Measurements from ENCODE around the gene GMPR.

GMPR gene

DNA sequence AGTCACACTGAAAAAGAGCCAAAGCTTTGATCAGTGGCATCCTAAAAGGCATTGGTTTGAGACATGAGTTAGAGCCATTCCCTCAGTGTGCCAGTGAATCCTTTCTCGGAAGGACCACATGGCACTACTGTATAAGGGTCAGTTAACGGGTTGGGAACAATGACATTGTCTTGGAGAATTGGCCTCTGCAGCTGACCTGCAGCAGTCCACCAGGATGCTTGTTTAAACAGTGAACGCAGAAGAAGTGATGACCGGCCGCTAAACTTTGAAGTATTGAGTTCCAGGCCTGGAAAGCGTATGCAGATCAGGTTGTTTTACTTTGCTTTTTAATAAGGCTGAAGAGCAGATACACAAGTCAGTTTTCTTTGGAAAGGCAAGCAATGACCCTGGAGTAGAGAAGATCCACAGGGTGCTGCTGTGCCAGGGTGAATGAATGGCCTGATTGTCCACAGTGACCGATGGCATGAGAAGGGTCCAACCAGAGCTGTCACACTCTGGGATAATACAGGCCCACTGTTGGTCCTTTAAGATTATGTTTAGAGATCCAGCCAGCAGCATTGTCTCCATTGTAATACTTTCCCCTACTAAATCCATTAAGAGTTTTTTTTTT is 57.8 kb downstream of the GMPR start:
- H3K4me3 ChIP-seq (ENCODE audit: low read depth, low read length) = no peak overlapping the region

DNA sequence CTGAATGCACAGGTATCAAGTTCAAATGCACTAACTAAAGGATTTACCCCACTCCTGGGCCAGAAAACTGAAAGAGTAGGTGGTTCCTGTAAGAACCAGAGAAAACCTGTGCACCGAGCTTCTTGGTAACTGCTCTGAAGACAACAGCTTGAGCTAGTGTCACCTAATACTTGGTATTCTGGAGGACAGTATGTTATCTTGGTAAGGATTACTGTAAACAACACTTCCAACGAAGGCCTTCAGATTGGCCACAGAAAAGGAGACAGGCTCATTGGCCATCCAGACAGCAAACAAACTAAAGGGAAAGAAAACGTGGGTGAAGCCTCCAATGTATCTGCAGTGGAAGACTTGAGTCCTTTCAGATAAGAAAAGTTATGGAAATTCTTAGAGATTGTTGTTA is 61.5 kb downstream of the GMPR start:
- H3K4me3 ChIP-seq (ENCODE audit: low read depth, low read length) = no peak overlapping the region

DNA sequence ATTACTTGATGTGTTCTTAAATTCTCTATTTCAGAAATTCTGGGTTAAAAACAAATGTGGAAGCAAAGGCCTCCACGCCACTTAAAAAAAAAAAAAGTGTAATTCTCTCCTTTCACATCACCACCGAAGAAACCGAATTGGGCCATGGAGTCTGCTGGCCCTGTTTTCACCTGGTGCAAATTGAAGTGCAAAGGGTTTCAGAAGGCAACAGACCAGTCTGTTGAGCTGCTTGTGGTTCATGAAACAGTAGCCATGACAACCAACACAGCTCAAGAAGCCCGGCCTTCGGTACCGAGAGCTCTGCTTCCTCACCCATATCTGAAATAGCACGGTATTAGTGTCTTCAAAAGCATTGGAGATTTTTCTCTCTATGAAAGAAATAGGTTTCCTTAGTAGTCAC is 63.1 kb downstream of the GMPR start:
- H3K4me3 ChIP-seq (ENCODE audit: low read depth, low read length) = no peak overlapping the region

DNA sequence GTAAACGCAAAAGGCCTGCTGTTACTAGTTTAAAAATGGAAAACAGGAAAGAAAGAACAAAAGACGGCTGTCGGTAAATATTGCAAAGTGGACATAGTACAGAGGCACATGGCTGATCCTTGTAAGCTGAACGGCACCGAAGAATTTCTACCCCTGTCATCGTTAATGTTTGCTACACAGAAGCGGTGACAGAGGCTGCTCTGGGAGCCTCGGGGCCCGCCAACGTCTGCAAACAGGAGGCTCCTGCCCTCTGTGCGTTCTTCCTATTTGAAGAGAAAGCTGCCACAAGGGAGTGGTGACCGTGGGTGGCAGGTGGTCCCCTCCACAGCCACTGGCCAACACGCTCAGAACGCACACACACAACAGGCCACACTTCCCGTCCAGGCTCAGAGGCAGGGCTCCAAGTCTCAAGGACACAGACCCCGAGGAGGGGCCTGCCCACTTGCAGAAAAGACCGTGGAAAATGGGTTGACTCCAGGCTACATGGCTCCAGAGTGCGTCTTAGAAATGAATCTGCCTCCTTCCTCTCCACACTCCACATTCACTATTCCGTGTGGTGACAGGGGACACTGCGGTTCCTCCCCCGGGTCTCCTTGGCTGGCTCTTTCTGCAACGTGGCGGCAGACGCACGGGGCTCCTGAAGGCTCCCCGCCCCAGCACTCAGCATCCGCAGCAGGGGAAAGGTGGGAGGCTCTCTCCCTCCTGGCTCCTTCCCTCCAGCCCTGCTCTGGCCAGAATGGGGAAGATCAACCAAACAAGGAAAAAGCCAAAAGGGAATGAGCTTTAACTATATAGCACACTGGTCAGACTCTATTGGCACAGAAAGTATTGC is 64.5 kb downstream of the GMPR start:
- no peak overlapping the region for H3K4me3 ChIP-seq (ENCODE audit: low read depth, low read length)

DNA sequence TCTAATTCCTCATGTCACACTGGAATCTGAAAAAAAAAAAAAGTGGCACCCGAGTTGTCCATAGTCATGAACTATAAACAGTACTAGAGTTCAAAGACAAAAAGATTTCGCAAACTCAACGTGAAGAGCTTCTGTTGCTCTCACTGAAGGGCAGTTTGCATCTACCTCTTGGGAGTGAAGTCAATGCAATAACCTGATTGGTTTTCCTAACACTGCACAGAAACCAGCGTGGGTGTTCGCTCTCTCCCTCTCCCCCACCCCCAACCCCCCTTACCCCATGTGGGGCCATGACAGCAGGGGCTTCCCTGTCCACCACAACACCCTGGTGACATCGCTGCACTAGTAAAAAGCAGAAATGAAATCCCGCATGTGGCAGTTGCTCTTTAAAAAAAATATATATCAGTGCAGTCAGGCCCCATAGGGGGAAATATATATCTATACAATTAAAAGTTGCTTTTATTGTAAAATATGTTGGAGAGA is 66.9 kb downstream of the GMPR start:
- H3K4me3 ChIP-seq (ENCODE audit: low read depth, low read length) = no peak overlapping the region

DNA sequence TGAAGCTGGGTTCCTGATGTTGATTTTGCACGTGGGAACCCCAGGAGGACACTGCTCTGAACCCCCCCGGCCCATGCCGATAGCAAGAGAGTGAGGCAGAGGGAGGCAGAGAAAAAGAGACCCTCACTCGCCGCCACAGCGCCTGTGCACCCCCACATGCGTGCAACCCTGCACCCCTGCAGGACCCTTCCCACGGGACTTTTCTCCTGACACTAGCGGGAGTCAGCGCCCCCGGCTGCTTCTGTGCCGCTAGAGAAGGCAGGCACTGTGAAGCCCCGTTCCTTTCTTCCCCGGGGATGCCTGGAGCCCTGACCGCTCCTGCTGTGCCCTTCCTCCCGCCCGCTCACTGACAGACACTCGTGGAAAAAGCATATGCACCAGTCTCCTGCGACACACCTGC is 67.4 kb downstream of the GMPR start:
- H3K4me3 ChIP-seq (ENCODE audit: low read depth, low read length) = no peak overlapping the region

DNA sequence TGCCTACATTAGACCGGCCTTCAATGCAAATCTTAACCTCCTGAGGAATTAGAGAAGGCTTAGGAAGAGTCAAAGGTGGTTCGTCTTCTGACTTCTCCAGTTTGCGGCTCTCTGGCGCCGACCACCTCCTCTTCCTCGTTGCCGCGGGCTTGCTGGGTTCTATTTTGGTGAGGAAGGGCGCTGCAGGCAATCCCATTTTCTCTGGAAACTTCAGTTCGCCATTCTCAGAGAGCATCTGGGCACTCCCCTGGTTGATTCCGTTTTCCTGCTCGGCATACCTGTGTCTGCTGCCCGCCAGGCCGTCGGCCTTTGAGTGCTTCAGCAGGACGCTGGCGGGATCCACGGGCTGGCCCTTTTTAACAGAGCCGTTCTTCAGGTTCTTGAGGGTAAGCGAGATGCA is 67.9 kb downstream of the GMPR start:
- no peak overlapping the region for H3K4me3 ChIP-seq (ENCODE audit: low read depth, low read length)

DNA sequence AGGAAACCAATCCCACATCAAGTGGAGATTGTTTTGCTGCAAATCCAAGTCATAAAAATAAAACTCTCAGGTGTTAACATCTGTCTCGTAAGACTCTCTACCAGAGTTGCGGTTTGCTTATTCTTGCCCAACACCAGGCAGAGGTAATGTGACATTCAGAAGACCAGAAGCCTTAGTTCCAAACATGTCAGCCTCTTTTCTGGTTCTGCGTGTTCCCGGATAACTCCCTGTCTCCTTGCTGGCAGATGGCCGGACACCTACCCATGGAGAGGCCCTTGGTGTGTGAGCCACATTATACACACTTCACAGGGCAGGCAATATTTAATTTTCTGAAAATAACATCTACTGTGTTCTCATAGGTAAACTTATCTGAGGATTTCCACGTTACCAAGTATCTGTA is 73.4 kb downstream of the GMPR start:
- H3K4me3 ChIP-seq (ENCODE audit: low read depth, low read length) = no peak overlapping the region

DNA sequence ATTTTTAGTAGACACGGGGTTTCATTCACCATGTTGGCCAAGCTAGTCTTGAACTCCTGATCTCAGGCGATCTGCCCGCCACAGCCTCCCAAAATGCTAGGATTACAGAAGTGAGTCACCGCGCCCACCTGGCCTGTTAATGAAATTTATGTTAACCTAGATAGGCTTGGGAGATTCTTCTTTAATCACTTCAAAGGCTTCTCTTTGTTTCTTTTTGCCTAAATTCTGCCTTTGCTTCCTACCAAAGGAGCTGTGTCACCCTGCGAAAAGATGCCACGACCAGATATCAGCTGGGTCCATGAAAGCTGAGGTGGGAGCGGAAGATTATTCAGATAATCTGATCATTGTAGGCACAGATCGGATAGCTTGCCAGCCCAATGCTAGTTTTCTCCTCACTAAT is 75.3 kb downstream of the GMPR start:
- no peak overlapping the region for H3K4me3 ChIP-seq (ENCODE audit: low read depth, low read length)

DNA sequence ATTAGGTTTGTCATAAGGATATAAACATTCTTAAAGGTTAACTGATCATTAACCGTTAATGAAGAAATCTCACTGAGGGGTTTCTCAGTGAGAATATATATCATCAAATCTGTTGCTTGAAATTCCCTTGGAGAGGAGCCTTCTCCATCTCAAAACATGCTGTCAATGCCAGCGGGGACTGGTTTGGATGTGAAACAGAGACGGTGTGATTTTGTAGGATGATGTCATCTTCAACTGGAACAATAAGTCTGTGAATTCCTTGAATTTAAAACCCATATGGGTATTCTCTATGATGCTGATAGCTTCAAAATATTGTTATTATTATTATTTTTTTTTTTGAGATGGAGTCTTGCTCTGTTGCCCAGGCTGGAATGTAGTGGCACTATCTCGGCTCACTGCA is 75.9 kb downstream of the GMPR start:
- no peak overlapping the region for H3K4me3 ChIP-seq (ENCODE audit: low read depth, low read length)

DNA sequence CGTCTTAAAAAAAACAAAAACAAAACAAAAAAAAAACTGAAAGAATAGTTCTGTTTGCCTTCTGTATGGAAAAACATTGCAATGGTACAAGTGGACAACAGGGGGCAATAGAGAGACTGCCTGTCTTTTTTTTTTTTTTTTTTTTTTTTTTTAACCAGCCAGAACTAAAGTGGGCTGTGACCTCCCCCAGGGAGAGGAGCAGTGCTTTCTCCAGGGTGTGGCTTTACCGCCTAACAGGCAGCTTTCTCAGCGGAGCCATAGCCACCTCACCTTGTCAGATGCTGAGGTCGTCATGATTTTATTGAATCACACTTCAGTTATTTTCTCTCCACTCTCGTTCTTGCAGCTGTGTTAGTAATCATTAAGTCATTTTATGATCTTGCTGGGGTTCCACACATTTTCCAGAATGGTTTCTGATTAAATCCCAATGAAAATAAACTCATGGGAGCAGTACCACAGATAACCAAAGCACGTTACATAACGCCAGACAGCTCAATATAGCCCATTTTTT is 78.4 kb downstream of the GMPR start:
- H3K4me3 ChIP-seq (ENCODE audit: low read depth, low read length) = no peak overlapping the region

DNA sequence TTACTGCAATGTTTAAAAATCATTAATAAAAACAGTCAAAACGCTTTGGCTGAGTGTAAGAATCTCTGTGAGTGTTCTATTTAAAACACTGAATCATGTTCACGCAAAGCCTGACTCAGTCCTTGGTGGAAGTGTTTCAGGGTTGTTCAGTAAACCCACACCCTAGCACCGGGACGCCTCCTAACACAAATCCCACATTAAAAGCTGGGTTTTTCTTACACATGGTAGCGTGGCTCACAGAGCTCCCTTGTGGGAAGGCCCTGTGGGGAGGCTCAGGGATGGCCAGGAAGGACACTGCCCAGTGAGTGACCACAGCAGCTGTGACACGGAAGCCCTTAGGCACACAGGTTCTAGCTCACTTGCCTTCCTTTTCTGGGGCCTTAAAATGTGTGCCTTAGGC is 80.2 kb downstream of the GMPR start:
- no peak overlapping the region for H3K4me3 ChIP-seq (ENCODE audit: low read depth, low read length)

DNA sequence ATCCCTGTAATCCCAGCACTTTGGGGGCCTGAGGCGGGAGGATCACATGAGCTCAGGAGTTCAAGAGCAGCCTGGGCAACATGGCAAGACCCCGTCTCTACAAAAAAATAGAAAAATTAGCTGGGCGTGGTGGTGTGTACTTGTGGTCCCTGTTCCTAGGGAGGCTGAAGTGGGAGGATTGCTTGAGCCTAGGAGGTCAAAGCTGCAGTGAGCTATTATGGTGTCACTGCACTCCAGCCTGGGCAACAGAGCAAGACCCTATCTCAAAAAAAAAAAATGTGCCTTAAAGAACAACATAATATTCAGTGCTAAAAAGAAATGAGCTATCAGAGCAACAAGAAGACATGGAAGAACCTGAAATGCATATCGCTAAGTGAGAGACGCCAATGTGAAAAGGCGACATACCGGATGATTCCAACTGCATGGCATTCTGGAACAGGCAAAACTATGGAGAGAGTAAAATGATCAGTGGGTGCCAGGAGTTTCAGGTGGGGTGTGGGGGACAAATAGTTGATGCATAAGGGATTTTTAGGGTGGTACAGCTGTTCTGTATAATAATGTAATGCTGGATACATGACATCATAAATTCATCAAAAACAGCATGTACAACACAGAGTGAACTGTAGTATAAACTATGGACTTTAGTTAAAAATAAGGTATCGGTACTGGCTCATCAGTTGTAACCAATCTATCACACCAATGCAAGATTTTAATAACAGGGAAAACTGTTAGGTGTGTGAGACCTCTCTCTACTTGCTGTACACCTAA is 80.8 kb downstream of the GMPR start:
- no peak overlapping the region for H3K4me3 ChIP-seq (ENCODE audit: low read depth, low read length)

DNA sequence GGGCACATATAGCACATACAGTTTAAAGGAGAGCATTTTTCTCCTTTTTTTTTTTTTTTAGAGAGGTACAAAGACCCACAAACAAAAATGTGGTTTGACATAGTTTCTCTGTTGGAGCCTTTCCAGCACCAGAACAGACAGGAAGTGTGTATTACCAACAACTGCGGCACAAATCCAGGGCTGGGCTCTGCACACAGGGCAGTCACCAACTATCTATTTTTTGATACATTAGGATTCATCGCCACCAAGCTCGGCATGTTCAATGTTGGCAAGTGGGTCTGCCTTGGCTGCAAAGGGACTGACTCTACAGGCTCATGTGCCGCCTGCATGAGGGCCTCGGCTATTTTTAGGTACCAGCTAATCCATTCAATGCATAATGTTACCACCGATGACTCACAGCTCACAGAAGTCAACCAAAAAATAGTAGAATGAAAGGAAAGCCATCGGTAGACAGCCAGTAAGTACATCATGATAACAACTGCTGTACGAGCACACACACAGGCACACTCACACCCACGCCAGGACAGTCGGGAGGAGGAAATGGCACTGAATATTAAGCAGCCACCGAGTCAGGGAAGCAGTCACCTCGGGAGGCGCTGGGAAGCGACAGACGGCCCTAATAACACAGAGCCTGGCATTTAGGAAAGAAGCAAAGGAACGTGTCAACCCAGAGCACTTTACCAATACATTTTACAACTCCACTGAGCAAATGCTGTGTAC is 81.6 kb downstream of the GMPR start:
- no peak overlapping the region for H3K4me3 ChIP-seq (ENCODE audit: low read depth, low read length)

DNA sequence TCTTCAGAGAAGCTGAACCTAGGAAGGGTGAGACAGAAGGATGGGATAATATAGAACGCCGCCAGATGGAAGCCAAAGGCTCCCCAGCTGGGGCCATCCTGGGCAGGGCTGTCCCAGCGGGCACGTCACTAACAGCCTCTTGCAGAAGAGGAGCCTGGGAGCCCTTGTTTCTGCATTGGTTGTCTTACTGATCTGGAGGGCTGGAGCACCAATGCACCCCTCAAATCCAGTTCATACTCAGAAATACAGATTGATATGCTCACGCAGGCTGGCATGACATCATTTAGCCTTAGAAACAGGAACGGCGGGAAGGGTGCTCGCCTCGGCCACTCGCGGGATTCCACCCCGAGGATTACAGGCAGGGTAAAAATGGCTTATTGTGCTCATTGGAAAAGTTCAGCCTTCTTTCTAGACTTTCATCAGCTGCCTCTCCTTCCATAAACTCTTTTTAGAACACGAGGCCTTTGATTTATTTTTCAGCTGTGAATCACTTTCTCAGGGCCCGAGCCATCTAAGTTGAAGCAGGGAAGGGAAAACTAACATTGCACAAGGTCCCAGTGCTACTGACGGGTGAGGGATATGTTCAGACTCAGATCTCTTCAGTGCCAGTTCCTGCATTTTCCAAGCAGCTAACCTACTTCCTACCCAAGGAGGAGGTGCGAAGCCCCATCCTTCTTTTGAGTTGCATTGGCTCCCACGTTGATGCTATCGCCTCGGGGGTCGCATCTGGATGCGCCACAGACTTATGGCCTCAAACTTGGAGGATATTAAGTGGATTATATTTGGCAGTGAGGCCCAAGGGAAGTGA is 82.3 kb downstream of the GMPR start:
- H3K4me3 ChIP-seq (ENCODE audit: low read depth, low read length) = no peak overlapping the region

DNA sequence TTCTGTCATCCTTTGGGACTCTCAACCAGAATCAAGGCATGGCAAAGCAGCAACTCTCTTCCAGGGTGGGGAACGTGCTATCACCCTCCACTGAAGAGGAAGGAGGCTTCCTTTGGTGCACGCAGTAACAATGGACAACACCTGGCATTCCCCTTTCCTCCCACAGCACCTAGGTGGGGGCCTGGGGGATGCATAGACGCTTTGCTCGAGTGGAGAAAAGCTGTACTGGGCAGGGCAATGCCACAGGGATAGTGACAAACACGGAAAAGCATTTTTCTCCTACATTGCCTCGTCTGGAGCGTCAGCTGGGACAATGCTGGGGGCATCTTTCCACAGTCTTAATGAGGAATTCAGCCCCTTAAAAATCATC is 82.9 kb downstream of the GMPR start:
- no peak overlapping the region for H3K4me3 ChIP-seq (ENCODE audit: low read depth, low read length)

DNA sequence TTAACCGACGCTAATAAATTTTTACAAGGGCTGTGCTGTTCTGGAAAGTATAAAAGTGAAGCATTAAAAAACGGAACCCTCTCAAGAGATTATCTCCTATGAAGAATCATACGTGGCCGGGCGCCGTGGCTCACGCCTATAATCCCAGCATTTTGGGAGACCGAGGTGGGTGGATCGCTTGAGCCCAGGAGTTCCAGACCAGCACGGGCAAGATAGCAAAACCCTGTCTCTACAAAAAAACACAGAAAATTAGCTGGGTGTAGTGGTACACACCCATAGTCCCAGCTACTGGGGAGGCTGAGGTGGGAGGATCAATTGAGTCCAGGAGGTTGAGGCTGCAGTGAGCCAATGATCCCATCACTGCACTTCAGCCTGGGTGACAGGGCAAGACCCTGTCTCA is 83.4 kb downstream of the GMPR start:
- H3K4me3 ChIP-seq (ENCODE audit: low read depth, low read length) = no peak overlapping the region

DNA sequence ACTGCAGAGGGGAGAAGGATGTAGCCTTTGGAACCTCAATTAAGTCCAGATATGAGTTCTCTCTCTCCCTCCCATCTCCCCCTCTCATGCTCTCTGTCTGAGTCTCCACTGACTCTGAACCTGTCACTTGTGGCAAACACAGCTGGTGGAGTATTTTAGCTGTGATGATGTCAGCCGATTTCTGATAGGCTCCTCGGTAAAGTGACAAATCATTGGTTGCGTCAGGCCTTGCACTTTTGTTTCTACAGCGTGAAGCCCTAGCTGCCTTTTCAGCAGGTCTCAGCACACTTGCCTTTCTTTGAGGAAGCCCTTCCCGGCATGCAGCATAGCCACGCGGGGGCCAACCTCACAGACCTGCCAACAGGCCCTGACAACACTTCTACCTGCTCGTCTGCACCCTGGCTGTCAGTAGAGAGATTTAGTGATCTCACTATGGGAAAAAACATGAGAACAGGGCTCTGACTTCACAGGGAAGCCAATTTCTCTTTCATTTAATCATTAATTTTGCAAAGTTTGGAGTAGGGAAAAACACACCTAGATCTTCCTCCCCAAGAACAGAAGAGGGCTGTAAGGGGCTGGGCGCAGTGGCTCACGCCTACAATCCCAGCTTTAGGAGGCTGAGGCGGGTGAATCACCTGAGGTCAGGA is 84.4 kb downstream of the GMPR start:
- H3K4me3 ChIP-seq (ENCODE audit: low read depth, low read length) = no peak overlapping the region

DNA sequence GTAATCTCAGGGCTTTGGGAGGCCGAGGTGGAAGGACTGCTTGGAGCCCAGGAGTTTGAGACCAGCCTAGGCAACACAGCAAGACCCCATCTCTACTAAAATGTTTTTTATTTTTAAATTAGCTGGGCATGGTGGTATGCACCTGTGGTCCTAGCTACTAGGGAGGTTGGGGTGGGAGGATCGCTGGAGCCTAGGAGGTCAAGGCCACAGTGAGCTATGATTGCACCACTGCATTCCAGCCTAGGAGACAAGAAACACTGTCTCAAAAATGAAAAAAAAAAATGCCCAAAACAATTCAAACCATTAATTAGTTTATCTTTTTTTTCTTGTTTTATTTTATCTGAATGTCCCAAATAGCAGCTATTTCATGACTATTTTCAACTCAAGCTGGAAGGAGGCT is 85.8 kb downstream of the GMPR start:
- no peak overlapping the region for H3K4me3 ChIP-seq (ENCODE audit: low read depth, low read length)
